GM10847 (cell line): Measurements from ENCODE around the gene MAP1LC3B2.

Experiments
- POLR2A ChIP-seq: IDR thresholded peaks from 2 replicates; pipeline ENCODE4 v1.6.1; 2011; ENCODE audit not compliant: insufficient read length; ENCODE audit errors: extremely low read depth

The MAP1LC3B2 gene

GRCh38 chr12:116595672-116596071 is 36.5 kb downstream of the MAP1LC3B2 start:
- TF ChIP-seq POLR2A = no peak

GRCh38 chr12:116597886-116598285 is 38.7 kb downstream of the MAP1LC3B2 start:
- no peak for TF ChIP-seq POLR2A

- TF ChIP-seq POLR2A = no peak
Observed at GRCh38 chr12:116598311-116599284, 39.4 kb downstream of the MAP1LC3B2 start.

GRCh38 chr12:116599285-116600136 is 40.3 kb downstream of the MAP1LC3B2 start:
- TF ChIP-seq POLR2A = no peak

GRCh38 chr12:116600959-116601918 is 42.1 kb downstream of the MAP1LC3B2 start:
- no peak for TF ChIP-seq POLR2A

GRCh38 chr12:116601933-116602810 is 43.0 kb downstream of the MAP1LC3B2 start:
- no peak for TF ChIP-seq POLR2A

GRCh38 chr12:116603546-116604177 is 44.5 kb downstream of the MAP1LC3B2 start:
- no peak for TF ChIP-seq POLR2A

GRCh38 chr12:116604178-116604895 is 45.2 kb downstream of the MAP1LC3B2 start:
- TF ChIP-seq POLR2A = no peak

GRCh38 chr12:116604951-116605641 is 45.9 kb downstream of the MAP1LC3B2 start:
- TF ChIP-seq POLR2A = no peak

GRCh38 chr12:116606397-116606796 is 47.2 kb downstream of the MAP1LC3B2 start:
- no peak for TF ChIP-seq POLR2A

- no peak for TF ChIP-seq POLR2A
Observed at GRCh38 chr12:116607039-116607438, 47.9 kb downstream of the MAP1LC3B2 start.
